RPMI7951 (cell line): Measurements from ENCODE around the gene TRIM8. TPM values are rescaled to one million over a fixed set of nuclear protein-coding genes. Genes with fewer than 3 reads are reported as not detected.

ENCODE experiments used
- DNase-seq: peaks from one replicate; pipeline ENCODE4 v3.0.0-alpha.2; 2012; ENCODE audit warnings: low read depth
- total RNA-seq: library from RNA; depleted of rRNA; stranded (reverse); fragments of >200 nt; shearing (Covaris generic); gene quantifications from 2 replicates; pipeline ENCODE4 v1.2.3, GENCODE V29; 2014

TRIM8 gene
- total RNA-seq, 1 experiment from 2014 or later, result 39.3 TPM

DNA sequence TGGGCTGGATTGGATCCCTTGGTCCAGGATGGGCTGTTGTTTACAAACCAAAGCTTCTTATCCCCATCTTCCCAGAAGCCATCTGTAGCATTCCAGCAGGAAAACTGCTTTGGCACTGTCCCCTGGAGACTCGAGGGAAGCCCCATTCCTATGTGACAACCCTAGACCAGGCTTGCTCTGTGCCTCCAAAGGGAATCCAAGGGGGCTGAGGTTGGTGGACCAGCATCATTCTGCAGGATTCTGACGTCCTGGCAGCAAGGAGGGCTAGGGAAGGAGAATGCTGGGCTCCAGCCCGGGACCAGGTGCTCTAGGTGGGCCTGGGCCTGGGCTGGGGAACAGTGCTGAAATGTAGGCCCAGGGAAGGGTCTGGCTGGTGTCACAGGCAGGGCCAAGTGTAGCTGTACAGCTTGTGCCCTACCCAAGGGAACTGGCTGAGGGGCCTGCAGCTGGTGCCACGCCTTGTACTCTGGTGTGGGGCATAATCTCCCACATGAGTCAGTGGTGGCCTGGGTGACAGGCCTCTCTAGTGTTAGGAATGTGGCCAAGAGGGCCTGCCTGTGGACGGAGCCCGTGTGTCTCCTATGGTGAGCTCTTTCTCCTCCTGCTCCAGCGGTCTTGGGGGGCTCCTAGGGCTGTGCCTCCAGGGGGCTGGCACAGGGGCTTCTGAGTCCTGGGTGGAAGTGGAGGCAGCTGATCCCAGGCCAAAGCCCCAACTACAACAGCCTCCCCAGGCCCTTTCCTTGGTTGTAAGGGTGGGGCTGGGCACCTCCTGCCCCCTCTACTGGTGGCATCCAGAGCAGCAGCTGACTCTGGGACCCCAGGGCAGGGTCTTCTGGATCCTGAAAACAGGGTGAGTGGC is 25.2 kb downstream of the TRIM8 start:
- peak; percentile 76 for DNase-seq

DNA sequence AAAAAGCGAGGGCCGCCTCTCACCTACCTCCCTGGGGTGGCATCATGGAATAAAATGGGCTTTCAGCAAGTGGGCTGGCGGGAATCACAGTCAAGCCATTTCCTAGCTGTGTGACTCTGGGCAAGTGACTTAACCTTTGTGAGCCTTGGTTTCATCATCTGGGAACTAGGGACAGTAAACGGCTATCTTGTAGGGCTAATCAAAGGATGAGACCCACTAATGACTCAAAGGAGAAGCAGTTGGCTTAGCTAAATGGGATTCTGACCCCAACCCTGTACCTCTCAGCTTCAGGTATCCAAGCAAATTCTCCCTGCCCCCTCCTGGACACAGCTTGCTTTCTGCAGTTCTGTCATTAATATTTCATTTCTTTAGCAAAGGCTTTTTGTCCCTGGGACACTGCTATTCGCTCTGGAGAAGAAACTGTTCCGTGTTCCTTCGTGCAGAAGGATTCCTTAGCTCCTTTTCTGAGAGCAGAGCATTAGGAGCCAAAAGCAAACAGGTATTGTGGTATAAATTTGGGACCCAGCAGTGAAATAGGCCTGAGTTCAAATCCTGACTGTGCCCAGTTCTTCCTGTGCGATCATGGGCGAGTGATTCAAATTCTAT is 25.9 kb downstream of the TRIM8 start:
- DNase-seq, result no peak

DNA sequence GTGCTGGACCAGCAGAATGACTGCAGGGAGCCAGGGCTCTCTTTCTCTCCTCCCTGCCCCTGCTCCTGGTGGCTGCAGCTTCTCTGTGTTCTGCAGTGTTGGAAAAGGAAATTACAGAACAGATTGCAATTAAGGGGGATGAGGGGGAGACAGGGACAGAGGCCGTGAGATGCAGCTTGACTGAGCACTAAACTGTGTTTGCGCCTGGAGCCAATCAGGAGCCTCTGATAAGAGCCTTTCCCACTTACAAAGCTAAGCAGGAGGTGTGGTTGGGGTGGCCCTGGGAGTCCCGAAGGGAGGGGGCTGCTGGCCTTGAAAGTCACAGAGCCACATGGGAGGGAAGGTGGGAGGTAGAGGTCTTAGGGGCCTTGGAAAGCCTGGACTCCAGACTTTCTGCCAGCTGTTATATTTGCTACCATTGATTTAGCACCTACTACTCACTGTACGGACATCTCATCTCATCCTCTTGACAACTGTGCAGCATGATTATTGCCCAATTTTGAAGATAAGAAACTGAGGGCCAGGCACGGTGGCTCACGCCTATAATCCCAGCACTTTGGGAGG is 26.7 kb downstream of the TRIM8 start:
- no peak for DNase-seq

GRCh38 chr10:102673236-102673818 is 29.0 kb downstream of the TRIM8 start:
- no peak for DNase-seq

DNA sequence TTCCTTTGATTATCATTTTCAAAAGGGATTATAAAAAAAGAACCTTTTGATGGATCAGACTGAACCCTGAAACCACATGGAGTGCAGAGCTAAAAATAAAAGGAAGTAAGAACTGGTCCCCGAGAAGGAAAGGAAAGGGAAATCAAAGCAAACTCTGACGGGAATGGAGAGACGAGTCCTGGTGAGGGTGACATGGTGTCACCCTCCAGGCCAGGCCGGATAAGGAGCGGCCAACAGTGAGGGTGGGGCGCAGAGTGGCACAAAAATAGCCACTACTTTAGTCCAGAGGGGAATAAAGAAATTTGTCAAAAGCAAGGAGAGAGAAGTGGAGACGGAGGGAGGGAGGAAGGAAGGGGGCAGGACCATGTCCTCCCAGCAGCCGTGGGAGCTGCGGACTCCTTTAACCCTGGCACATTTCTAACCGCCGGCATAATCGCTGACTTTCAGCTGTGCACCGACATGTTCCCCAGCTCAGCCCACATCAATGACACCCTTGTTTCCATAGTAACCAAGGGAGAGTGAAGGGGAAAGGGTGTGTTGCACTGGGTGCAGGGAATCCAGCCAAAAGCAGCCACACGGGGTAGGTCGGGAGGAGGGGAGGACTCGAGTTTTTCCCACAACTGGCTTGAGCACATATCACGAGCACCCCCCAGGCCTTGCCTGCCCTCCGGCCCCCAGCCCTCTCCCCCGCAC is 29.7 kb downstream of the TRIM8 start:
- peak; percentile 84 for DNase-seq

GRCh38 chr10:102674566-102674965 is 30.3 kb downstream of the TRIM8 start:
- DNase-seq, result no peak

DNA sequence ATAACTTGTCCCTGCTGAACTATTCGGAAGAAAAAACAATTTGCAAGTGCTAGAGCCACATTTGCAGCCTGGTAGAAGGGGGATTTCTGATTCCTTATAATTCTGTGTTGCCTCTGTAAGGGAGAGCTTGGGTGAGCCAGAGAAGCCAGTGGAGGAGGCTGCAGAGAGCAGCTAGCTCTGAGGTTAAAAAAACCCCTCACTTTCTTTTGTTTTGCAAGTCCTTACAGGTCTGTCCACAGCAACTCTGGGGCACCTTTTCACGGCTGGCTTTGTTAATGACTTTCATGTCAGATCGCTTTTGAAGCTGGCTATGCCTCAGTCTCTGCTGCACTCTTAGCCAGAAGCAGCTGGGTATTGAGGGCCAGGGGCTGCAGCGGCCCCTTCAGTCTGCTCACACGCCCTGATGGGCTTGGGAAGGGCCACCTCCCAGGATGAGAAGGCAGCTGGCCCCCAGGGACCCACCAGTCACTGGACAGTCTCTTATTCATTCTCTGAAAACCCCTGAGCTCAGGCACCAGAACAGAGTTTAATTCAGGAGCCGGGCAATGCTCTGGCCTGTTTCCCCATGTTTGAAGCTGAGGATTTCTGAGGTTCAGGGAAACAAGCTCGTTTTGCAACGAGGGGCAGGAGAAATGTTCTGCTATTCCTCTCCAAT is 30.9 kb downstream of the TRIM8 start:
- DNase-seq, result no peak

DNA sequence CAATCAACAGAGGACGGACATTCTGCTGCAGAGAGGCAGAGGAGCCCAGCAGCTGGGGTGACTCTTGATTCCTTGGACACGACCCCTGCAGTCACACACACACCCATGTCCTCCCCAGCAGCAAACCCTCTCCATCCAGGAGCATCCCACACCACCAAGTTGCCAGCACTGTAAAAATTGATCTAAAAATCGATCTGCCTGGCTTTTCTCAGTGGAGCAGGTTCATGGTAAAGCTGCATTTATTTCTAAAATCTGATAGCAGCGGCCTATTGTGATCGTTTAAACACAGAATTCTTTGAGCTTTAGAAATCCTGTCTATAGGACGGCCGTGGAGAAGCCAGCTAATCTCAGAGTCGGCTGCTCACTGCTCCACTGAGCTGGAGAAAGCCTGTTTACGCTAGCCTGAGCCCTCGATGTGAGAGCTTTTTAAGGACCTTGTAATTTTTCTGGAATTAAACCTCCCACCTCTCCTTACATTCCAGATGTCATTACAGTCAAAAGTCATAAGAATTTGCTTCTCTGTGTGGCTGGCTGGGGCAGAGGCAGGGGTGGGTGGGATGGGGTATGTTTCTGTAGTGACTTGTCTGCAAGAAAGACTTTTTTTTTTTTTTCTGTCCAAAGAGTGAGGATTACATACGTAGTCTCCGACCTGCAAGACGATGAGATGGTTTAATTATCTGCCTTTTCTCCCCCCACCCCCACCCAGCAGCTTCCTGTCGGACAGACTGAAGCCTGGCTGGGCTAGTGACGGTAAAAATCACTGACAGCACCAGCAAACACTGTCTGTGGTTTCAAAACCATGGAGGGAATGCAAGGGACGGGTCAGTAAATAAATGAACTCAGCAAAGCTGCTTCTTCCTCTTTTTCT is 31.6 kb downstream of the TRIM8 start:
- DNase-seq, result peak; percentile 78

DNA sequence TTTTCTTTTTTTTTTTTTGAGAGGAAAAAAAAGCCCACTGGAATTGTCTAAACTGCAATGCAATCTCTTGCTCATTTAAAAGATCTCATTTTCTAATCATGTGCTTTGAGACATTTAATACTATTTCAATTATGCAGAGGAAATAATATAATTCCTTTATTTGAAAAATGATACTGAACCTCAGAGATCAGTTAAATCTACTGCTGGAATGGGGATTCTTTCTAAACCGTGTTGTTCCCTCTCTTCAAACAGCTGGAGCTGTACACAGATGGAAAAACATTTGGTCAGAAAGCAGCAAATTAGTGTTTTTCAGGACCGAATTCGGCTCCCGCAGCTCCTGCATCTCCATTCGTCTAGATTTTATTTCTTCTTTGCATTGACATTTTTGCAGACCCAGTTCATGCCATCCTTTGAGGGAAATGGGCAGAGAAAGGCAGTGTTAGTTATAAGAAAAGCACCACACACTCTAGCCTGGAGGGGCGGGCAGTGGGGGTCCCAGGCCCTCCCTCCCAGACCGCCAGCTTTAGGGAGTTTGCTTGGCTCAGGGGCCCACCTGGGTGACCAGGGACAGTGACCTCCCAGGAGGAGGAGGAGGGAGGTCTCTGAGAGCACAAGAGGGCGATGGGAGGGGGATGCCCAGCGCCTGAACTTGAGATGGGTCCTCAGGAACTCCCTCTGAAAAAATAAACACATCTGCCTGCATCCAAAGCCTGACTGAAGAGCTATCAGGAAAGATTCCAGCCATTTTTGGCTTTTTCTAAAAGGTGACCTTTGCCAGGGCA is 32.4 kb downstream of the TRIM8 start:
- DNase-seq, result no peak

DNA sequence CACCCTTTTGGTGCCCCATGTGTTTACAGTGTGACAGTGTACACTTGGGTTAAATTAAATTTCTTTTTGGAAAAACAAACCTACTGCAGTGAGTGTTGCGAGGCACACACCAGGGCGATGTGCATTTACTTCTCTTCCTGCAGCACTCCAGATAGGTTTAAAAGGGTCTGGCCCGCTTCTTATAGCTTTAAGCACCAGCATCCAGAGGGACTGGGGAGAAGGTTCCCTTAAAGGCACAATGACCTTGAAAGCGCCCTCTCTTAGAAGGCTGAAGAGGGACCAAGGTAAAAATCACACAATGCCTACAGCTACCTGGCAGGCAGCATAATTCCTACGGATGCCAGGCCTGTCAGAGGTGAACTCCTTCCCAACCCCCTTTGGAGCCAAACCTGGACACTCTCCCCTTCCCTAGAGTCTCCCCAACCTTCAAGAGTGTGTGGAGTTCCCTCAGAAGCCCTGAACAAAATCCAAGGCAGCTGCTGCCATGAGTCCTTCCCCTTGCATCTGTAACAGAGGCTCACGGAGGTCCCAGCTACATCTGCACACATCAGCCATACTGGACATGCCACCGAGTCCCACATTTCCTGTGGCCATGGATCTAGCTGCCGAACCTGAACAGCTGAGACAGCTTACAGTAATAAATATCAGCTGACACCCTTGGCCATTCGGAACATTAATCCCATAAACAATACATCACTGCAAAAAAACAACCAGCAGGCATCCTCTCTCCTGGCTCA is 33.2 kb downstream of the TRIM8 start:
- no peak for DNase-seq

GRCh38 chr10:102678068-102678400 is 33.8 kb downstream of the TRIM8 start:
- no peak for DNase-seq

GRCh38 chr10:102678842-102679289 is 34.6 kb downstream of the TRIM8 start:
- DNase-seq, result peak; percentile 51

- DNase-seq, result no peak
Observed at GRCh38 chr10:102679596-102679995, 35.3 kb downstream of the TRIM8 start.

DNA sequence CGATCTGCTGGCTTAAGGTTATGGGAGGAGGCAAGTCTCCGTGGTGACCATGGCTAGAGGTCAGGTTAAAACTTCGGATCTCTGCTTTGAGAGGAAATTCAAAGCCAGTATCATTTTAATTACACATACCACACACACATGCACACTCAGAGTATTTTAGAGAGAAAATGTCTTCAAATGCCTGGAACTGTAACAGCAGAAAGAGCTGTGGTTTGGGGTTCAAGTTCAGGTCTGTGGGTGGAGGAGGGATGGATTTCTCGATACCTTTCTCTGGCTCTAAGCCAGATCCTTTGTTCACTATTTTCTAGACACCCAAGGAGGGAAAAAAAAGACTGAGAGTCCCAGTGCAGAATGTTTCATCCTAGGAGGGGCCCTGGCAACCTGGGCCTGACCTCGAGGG is 37.4 kb downstream of the TRIM8 start:
- DNase-seq, result no peak

GRCh38 chr10:102682416-102682815 is 38.1 kb downstream of the TRIM8 start:
- no peak for DNase-seq

DNA sequence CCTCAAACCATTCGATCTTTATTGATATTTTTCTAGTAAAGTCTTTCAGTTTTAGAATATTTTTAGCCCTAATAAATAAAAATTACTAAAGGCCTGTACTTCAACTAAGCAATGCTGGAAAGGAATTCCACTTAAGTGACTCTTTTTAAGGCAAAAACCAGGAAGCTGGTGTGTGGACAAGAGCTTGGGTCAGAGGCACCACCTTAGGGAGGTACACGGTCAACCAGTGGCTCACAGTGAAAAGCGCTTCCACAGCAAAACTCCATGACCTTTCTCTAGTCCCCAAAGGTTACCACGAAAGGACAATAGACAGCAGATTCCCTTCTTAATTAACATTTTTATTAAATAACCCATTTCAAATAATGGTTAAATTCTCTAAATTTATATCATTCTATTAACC is 38.7 kb downstream of the TRIM8 start:
- no peak for DNase-seq

DNA sequence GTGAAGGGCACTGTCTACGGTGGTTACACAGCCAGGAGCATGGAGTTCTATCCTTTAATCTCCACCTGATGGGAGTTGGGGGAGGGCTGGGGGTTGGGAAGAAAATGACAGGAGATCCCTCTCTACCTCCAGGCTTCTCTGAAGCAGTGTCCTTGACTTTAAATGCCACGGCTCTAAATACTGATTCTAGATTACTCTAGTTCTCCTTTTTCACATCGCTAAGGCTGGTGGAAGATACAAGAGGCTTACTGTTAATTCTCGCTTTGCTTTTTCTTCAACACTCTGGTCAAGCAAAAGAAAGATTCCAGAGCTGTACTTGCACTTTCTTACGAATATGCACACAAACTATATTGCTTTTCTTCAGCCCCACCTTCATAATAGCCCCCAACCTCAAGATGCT is 39.5 kb downstream of the TRIM8 start:
- DNase-seq, result no peak

DNA sequence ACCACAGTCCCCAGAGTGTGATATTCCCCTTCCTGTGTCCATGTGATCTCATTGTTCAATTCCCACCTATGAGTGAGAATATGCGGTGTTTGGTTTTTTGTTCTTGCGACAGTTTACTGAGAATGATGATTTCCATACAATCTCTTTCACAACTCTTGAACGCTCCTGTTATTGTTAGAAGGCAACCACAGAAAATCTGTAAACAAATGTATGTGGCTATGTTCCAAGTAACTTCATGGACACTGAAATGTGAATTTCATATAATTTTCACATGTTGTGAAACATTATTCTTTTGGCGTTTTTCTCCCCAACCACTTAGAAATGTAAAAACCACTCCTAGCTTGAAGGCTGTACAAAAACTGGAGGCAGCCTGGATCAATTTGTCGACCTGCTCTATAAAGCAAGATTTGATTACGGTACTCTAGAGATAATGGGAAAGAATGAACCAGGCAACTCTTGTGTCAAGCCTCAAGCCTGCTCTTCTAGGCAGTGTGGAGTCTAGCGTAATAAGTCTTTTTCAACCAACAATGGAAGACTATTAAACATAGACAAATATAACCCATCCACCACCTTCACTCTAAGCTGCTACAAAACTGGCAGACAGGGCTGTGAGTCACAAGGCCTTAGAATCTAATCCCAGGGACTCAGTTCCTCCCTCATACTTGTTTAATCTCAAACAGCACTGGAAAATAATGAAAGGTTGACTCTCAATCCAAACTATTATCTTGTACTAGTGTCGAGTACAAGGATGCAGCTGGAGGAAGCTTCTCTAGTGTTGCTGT is 47.2 kb downstream of the TRIM8 start:
- no peak for DNase-seq
